HG03175 (cell line): Measurements from ENCODE around the gene CLTC.
A peak's percentile ranks its signal among the peaks of the same experiment; 100 is the strongest.
"Not testable (repeated sequence)": the region's sequence is repeated elsewhere in the genome, so short reads cannot be mapped to it uniquely, and the experiment has no call there.

Experiments used
- ATAC-seq: cut with Tn5 transposase; IDR thresholded peaks from one replicate; pipeline ENCODE4 v1.9.1; 2021; ENCODE audit warnings: mild to moderate bottlenecking, moderate library complexity; ENCODE audit not compliant: unreplicated experiment

The CLTC gene

DNA sequence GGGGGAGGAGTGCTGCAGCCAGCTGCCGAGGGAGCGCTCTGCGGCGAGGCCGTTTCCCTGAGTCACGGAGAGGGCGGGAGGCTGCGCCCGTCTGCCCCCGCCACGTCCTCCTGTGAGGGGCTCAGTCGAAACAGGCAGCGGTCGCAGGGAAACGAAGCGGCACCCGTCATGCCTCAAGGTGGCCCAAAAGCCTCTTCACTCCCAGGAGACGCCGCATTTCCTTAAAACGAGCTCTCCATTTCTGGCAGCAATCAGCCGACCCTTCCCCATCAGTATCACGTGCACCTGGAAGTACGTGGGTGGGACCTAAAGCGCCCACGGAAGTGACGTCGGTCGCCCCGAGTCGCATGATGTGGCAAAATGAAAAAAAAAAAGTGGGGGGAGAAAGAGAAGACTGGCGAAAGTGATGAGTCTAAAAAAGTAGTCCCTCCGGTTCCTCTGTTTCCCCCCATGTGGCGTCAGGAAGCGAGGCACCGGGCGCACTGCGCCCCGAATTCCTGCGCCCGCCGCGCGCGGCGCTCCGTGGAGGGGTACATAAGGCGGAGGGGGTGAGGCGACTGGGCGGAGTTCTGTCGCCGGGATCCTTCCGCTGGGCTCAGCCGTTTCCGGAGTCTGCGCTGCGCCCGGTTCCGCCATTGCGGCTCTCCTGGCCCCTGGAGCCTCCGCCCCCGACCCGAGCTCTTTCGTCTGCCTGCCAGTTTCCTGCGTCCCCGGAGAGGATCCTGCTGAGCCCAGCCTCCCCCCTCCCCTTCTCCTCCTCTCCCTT, at the start of gene CLTC:
CLTC (plus strand) TSS at position 598 of the 766 bp plus-strand sequence. CDS start 237 bp downstream, outside the sequence.
- ATAC-seq, result peak; percentile 79

DNA sequence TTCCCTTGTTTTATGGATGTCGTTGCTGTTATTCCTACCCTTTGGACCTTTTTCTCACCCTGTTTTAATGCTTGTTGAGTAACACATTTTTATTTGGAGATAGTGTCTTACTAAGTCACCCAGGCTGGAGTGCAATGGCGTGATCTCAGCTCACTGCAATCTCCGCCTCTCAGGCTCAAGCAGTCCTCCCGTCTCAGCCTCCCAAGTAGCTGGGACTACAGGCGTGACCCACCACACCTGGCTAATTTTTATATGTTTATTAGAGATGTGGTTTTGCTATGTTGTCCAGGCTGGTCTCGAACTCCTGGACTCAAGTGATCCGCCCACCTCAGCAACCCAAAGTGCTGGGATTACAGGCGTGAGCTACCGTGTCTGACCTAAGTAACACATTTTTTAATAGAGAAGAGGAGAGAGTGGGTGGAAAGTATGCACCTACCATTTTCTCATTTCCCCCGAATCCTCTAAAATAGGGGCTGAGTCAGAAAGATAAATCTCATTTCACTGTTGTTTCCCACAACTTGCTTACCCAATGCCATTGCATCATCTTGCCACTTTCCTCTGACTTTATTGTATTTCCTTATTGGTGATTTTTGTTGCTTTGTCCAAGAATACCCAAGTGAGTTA, 47.3 kb upstream of the CLTC start:
- no peak for ATAC-seq

DNA sequence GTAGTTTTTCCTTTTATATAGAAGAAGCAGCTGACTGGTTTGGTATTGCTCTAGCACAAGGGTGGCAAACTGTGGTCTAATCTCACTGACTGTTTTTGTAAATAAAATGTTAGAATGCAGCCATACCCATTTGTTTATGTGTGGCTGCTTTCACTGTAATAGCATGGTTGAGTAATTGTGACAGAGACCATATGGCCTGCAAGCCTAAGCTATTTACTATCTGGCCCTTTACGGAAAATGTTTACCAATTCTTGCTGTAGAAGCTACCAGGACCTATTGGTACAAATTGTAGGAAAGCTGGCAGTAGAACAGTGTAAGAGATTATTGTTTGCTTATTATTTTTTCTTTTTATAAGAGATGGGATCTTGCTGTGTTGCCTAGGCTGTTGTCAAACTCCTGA, 35.5 kb upstream of the CLTC start:
- ATAC-seq, result not testable (repeated sequence)

DNA sequence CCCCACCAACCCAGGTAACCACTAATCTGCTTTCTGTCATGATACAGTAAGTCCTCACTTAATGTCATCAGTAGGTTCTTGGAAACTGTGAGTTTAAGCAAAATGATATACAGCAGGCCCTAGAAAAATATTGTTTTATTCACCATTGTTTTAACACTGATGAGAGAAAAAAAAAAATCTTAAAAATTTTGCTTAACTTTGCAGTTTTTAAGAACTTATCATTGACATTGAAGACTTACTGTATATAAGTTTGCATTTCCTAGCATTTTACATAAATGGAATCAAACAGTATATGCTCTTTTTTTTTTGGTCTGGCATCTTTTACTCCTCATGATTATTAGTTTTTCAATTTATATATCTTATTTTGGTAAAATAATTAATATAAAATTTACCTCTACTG, 19.5 kb upstream of the CLTC start:
- ATAC-seq, result no peak

DNA sequence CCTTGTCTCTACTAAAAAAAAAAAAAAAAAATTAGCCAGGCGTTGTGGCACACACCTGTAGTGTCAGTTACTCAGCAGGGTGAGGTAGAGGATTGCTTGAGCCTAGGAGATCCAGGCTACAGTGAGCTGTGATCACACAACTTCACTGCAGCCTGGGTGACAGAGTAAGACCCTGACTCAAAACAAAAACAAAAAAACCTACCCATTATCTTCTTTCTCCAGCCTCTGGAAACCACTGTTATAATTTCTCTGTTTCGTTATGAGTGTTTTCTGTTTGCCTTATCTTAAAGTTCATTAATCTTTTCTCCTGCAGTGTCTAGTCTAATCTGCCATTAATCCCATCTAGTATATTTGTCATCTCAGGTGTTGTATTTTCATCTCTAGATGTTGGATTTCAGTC, 18.6 kb upstream of the CLTC start:
- no peak for ATAC-seq

DNA sequence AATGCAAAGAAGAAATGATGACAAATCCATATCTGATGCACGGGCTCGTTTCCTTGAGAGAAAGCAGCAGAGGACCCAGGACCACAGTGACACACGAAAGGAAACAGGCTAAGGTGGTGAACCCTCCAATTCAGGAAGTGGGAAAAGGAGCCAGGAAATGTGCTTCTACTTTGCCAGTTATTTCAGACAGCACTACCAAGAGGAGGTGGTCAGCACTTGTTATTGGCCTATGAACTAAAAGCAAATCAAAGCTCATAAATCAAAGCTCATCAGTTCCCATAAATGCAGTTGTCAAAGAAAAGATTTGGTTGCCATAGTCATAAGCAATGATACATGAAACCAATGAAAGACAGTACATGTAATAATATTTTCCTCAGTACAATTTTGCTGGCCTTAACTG, 12.6 kb upstream of the CLTC start:
- ATAC-seq, result no peak

DNA sequence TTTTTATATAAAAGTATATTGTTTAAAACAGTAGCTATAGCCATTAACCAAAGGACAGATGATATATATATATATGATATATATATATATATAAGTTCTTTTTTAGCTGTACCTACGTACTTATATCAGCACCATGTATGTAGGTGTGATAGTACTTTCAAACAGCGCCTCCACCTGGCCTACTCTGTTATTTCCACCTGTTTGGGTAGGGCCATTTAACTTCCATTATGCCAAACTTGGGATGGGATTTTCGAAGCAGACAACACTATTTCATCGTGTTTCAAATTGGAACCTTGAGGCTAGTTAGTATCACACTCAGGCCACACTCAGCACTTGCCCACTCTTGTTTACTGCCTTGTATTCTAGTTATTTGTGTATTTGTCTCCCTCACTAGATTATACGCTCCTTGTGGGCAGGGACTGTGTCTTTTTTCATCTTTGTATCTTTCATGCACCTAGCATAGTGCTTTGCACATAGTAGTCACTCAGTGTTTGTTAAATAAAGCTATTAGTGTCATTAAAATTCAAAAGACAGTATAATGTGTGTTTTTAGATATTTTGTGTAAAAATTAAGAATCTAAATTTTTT, 11.8 kb upstream of the CLTC start:
- ATAC-seq, result no peak

DNA sequence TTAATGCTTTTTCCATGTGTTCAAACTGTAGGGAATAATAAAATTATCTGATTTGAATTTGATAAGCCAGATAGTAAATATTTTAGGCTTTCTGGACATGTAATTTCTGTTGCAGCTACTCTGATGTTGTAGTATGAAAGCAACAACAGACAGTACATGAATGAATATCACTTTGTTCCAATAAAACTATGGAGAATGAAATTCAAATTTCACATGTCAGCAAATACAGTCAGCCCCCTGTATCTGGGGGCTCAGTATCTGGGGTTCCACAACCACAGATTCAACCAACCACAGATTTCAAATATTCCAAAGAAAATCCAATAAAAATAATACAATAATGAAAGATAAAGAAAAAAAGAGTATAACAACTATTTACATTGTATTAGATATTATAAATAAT, 8.2 kb upstream of the CLTC start:
- no peak for ATAC-seq

DNA sequence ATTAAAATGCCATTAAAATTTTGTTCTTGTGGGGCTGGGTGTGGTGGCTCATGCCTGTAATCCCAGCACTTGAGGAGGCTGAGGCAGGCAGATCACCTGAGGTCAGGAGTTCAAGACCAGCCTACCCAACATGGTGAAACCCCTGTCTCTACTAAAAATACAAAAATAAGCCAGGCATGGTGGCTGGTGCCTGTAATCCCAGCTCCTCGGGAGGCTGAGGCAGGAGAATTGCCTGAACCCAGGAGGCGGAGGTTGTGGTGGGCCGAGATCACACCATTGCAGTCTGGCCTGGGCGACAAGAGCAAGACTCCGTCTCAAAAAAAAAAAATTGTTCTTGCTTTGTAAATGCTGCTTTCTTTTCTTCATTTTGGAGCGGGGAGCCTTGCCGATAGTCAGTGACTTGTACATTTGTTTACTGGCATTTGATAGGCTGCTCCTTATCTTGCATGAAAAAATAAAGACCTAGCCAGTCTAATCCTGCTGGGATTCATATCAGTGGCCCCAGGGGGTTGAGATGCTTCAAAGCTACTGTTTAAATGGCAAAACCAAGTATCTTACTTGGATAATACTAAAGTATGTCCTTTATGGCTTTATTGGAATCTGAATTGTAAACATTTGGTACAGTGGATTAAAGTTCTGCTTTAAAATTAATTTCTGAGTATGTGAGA, 3.3 kb upstream of the CLTC start:
- no peak for ATAC-seq

DNA sequence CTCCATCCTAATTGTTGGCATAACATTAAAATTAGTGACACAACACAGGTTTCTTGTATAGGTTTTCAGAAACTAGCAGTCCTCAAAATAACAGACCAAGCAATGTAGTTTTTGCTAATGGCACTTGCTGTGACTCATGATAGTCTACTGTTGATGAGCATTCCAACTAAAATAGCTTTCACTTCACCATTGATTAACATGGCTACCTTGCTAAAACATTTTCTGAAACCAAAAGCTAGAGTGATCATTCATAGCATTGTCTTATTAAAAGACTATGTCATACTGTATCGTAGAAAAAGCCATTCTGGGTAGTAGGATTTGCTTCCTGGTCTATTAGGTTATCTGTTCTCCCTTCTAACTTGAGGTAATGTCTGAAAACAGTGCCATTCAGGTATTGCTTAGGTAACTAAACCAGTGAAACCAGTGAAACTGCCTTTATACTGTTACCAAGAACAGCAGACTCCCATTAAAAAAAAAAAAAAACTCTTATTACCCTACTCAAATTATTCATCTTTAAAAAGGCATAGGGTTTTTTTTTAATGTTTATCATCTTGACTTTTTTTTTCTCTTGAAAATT, 2.5 kb upstream of the CLTC start:
- ATAC-seq, result no peak

DNA sequence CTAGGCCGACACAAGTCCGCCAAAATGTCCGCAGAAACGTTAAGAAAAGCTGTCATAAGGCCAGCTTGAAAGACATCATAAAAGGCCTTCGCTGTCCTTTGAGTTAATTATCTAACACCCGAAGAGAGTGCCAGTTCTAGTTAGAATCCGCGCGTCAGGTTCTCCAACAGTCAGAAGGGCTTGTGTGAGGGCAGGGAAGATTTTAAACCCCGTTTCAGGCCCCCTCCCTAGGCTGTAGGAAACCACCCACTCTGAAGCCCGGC, 729 bp upstream of the CLTC start:
- ATAC-seq, result no peak

DNA sequence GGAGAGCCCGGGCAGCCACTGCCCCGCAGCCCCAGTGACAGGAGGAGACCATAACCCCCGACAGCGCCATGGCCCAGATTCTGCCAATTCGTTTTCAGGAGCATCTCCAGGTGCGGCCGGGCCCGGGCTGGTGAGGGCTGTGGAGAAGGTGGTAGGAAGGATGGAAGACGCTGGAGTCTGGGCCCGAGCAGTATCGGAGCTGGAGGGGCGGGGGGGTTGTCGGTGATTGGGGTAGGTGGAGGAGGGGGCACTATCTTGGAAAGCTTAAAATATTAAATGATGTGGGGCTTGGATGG, 317 bp downstream of the CLTC start:
- ATAC-seq, result no peak

DNA sequence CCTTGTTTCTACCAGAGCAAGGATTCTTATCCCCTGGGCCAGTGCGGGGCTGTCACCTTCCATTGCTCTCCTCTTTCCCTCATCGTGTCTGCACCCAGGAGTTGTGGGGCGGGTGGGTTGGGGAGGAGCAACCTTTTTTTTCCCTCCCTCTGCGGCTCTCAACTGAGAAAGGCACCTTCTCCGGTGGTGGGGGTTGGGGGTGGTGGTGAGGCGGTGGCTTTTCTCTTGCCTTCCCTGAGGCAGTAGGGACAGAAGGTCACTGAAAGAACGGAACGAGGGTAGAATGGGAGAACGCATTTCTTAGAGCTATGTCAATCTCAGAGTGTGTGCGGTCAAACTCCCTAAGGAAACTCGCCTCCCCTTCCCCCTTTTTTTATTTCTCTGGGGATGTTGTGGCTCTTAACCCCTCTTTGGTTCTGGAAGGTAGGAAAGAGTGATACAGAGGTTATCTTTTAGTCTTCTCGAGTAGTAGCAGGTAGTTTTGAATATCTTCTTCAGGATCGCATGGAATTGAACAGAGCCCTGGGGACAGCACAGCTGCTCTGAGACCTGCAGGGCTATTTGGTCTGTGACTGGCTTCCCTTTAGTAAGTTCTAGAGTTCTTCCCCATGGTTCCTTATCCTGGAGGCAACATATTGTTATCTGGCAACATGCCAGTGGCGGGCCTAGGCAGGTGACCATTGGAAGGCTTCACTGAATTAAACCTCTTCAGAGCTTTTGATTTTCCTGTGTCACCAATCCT, 994 bp downstream of the CLTC start:
- ATAC-seq, result no peak

DNA sequence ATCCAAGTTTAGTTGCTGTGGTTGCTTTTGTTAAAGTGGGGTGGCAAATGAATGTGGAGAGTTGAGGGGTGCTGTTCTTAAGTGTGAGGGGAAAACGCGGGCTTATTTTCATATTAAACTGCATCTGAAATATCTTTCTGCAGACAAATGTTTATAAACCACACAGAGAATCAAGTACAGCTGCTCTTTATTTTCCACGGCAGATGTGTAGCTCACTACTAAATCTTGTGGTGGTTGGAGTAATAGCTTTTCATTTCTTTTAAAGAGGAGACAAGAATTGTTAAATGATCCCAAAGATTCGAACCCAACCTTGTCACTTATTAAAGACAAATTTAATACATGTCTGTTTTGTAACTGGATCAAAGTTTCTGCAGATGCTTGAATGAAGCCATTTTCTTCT, 2.1 kb downstream of the CLTC start:
- no peak for ATAC-seq

DNA sequence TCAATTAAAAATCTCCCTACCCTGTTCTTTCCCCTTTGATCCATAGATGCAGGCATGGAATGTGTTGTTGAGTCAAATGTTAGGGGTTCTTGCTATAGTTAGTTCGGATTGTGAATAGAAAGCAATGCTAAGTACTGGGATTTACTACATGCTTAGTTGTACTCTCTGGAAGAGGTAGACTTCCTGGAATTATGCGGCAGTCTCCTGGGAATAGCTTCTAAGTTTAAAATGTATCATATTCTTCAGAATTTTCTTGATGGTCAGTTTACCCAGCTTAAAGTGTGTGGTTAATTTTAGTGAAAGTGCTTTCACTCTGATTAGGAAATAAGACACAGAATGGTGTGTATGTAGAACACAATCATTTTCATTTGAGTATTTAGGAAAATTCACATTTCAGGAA, 3.5 kb downstream of the CLTC start:
- no peak for ATAC-seq

DNA sequence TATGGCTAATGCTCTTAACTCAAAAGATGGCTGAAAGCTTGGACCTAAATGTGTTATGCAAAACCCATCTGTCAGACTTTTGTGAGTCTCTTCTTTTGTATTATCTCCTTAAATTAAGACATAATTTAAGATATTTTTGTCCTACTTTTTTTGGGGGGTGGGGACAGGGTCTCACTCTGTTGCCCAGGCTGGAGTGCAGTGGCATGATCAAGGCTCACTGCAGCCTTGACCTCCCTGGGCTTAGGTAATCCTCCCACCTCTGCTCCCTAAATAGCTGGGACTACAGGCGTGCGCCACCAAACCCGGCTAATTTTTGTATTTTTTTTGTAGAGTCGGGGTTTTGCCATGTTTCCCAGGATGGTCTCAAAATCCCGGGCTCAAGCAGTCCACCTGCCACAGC, 7.1 kb downstream of the CLTC start:
- no peak for ATAC-seq

DNA sequence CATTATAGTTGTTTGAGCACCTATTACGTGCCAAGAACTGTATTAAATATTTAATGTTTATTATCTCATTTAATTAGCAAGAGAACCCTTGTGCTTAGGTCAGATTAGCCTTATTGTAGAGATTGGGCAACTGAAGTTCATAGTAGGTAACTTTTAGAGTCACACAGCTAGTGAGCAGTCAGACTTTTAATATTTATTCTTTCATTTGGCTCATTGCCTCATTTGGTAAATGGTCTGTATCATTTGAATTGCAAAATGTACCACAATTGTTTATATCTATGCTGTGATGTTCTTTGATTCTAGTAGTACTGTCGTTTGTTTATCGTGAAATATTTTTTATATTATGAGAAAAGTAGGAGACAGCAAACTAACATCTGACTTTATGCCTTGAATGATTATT, 7.6 kb downstream of the CLTC start:
- no peak for ATAC-seq

DNA sequence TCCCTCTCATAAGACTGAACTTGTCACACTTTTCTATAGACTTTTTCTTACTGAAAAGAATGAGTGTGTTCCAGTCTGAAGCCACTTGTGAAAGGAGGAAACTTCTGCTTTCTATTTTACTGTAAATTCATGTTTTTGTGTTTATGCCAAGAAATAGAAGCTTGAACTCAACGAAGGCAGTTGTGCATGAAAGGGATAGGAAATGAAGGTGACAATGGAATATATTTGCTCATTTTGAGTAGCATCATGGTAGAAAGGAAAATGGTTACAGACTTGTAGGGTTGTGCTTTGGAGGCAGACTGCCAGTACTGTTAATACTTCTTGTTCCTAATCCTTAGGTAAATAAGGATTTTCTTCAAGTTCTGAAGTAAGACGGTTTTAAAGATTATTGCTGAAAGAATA, 8.1 kb downstream of the CLTC start:
- ATAC-seq, result no peak

DNA sequence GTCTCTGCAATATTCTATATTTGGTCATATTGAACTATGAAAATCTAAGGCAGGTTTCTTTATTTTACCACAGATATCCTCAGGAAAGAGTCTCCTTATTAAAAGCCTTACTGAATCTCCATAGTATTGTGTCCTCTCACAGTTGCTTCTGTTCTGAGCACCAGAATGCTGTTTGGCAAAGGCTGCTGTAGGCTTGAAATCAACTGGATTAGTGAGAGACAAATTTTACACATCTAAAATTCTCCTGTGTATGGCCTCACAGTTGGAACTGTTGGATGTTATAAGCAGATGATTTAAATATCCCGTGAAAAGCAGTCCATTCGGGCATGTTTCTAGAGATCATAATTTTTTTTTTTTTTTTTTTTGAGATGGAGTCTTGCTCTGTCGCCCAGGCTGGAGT, 9.5 kb downstream of the CLTC start:
- ATAC-seq, result no peak

DNA sequence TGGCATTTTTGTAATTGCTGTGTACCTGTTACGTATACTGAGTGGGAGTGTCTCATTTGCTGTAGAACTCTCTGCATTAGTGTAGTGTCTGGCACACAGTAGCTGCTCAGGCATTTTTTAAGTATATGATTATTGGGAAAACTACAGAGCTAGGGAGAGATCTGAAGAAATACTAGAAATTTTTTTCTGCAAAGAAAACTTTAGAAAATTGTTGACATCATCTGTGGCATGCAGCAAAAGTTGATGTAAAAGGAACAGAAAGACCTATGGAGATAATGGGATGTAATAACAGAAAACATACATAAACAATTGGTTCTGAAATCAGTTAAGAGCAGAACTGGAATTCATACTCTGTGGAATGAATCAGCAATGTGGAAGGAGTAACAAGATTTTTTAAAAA, 11.6 kb downstream of the CLTC start:
- ATAC-seq, result no peak

DNA sequence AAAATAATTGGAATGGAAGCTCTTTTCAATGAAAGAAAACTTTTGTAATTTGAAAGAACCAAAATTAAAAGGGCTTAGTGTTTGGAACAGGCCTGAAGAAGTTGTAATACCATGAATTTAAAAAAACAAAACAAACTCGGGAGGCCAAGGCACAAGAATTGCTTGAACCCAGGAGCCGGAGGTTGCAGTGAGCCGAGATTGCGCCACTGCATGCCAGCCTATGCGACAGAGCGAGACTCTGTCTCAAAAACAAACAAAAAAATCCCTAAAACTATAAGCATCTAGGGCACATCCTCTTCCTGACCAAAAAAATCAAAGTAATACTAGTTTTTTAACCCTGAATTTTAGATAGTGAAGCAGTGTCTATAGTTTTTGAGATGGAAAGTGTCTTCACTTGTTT, 12.7 kb downstream of the CLTC start:
- no peak for ATAC-seq
